Hepatocyte (in vitro differentiated cells): Measurements from ENCODE around the gene NUP62. TPM values are rescaled to one million over a fixed set of nuclear protein-coding genes. Genes with fewer than 3 reads are reported as not detected.
A peak's percentile ranks its signal among the peaks of the same experiment; 100 is the strongest.
"Not testable (repeated sequence)": the region's sequence is repeated elsewhere in the genome, so short reads cannot be mapped to it uniquely, and the experiment has no call there.

Experiments
- DNase-seq: peaks from one replicate; pipeline ENCODE4 v3.0.0-alpha.2; 2016; ENCODE audit warnings: low spot score
- H2AFZ ChIP-seq: fragments of 200-600 bp; sonication (generic); 2 replicates; pipeline ENCODE4 v1.6.0; 2016; ENCODE audit warnings: antibody characterized with exemption, mild to moderate bottlenecking
- H3K27ac ChIP-seq: fragments of 200-600 bp; sonication (generic); 2 replicates; pipeline ENCODE4 v1.5.1; 2016; ENCODE audit warnings: mild to moderate bottlenecking
- H3K27me3 ChIP-seq: fragments of 200-600 bp; sonication (generic); 2 replicates; pipeline ENCODE4 v1.6.1; 2016
- H3K36me3 ChIP-seq: fragments of 200-600 bp; sonication (generic); replicated peaks from 2 replicates; pipeline ENCODE4 v1.5.1; 2016; ENCODE audit warnings: low read depth; ENCODE audit not compliant: insufficient read depth
- H3K4me1 ChIP-seq: fragments of 200-600 bp; sonication (generic); 2 replicates; pipeline ENCODE4 v1.5.1; 2016; ENCODE audit warnings: mild to moderate bottlenecking, moderate library complexity; ENCODE audit not compliant: insufficient read depth
- H3K4me2 ChIP-seq: fragments of 200-600 bp; sonication (generic); 2 replicates; pipeline ENCODE4 v1.6.0; 2016
- H3K4me3 ChIP-seq: fragments of 200-600 bp; sonication (generic); 2 replicates; pipeline ENCODE4 v1.5.1; 2016; ENCODE audit warnings: mild to moderate bottlenecking
- H3K79me2 ChIP-seq: fragments of 200-600 bp; sonication (generic); 2 replicates; pipeline ENCODE4 v1.6.0; 2017; ENCODE audit warnings: mild to moderate bottlenecking
- H3K9me2 ChIP-seq: fragments of 200-600 bp; sonication (generic); replicated peaks from 2 replicates; pipeline ENCODE4 v1.6.0; 2017; ENCODE audit warnings: mild to moderate bottlenecking; ENCODE audit not compliant: insufficient read depth
- H3K9me3 ChIP-seq: fragments of 200-600 bp; sonication (generic); 2 replicates; pipeline ENCODE4 v1.5.1; 2016; ENCODE audit warnings: low read depth, mild to moderate bottlenecking
- H4K20me1 ChIP-seq: fragments of 200-600 bp; sonication (generic); 2 replicates; pipeline ENCODE4 v1.6.0; 2016; ENCODE audit warnings: mild to moderate bottlenecking; ENCODE audit not compliant: insufficient read depth, poor library complexity, severe bottlenecking
- CTCF ChIP-seq: fragments of 200-600 bp; sonication (generic); IDR thresholded peaks from 2 replicates; pipeline ENCODE4 v1.5.1; 2016; ENCODE audit warnings: antibody characterized with exemption, mild to moderate bottlenecking; ENCODE audit not compliant: poor library complexity
- EZH2 ChIP-seq: fragments of 200-600 bp; sonication (generic); IDR thresholded peaks from 2 replicates; pipeline ENCODE4 v1.6.1; 2016; ENCODE audit warnings: antibody characterized with exemption, mild to moderate bottlenecking, borderline replicate concordance
- EZH2phosphoT487 ChIP-seq: fragments of 200-600 bp; sonication (generic); IDR thresholded peaks from one replicate; pipeline ENCODE4 v1.6.1; 2018; ENCODE audit warnings: antibody characterized with exemption, mild to moderate bottlenecking, low read depth, moderate library complexity; ENCODE audit not compliant: unreplicated experiment, severe bottlenecking
- WGBS: methylation state at CpG from one replicate; pipeline ENCODE4 v1.1.6; 2016; ENCODE audit warnings: low lambda C conversion rate; ENCODE audit errors: missing lambda C conversion rate; 5-methylcytosine and 5-hydroxymethylcytosine counted together
- polyA plus RNA-seq: library from polyadenylated mRNA; unstranded; fragments of >200 nt; fragmentation: Nextera tagmentation; extraction: Ambion mirVana; gene quantifications from 2 replicates; pipeline ENCODE4 v1.2.1, GENCODE V29; 2016
- total RNA-seq: library from RNA; depleted of rRNA; stranded (reverse); fragments of >200 nt; gene quantifications from 2 replicates; pipeline ENCODE4 v1.2.3, GENCODE V29; 2014

The NUP62 gene
- total and polyA plus RNA-seq, 2 experiments from 2014 or later: 33.5 to 33.8 TPM

- DNase-seq: no peak
- TF ChIP-seq CTCF (no peak), EZH2phosphoT487 (no peak), EZH2 (no peak)
- Histone ChIP-seq H4K20me1 (no peaks in the 10 kb centered on the region), H3K4me1 (no peaks in the 10 kb centered on the region), H3K79me2 (no peaks in the 10 kb centered on the region), H3K27me3 (no peaks in the 10 kb centered on the region), H3K4me3 (no peak overlapping the region), H3K9me2 (no peaks in the 10 kb centered on the region), H3K9me3 (no peaks in the 10 kb centered on the region), H2AFZ (no peak overlapping the region), H3K27ac (no peak overlapping the region), H3K36me3 (no peaks in the 10 kb centered on the region), H3K4me2 (no peak overlapping the region)
- WGBS: 83% methylated on average over 12 of the region's 12 CpGs
Measured at GRCh38 chr19:49971991-49972411, 42.7 kb upstream of the NUP62 start.

- not testable (repeated sequence) for H3K9me2 ChIP-seq, H3K27me3 ChIP-seq, H3K4me1 ChIP-seq, H3K27ac ChIP-seq, H3K36me3 ChIP-seq, DNase-seq, H3K4me3 ChIP-seq, H4K20me1 ChIP-seq, H3K79me2 ChIP-seq, H2AFZ ChIP-seq, H3K9me3 ChIP-seq, H3K4me2 ChIP-seq
- 78% methylated on average over 4 of the region's 9 CpGs for WGBS
Measured at GRCh38 chr19:49969355-49969754, 40.1 kb upstream of the NUP62 start.

GRCh38 chr19:49968279-49968922 lies 39.1 kb upstream of the NUP62 start:
- no peak for DNase-seq
- Histone ChIP-seq H3K4me3 (no peak overlapping the region), H3K4me2 (no peak overlapping the region), H3K9me3 (no peaks in the 10 kb centered on the region), H3K27ac (no peak overlapping the region), H3K9me2 (no peaks in the 10 kb centered on the region), H4K20me1 (no peaks in the 10 kb centered on the region), H3K4me1 (no peaks in the 10 kb centered on the region), H2AFZ (no peak overlapping the region), H3K79me2 (no peaks in the 10 kb centered on the region), H3K36me3 (no peaks in the 10 kb centered on the region), H3K27me3 (no peaks in the 10 kb centered on the region)
- TF ChIP-seq CTCF (no peak), EZH2phosphoT487 (no peak), EZH2 (no peak)
- WGBS: 87% methylated on average over 5 of the region's 5 CpGs

- WGBS: 93% methylated on average over 6 of the region's 10 CpGs
- not testable (repeated sequence) for DNase-seq
Measured at GRCh38 chr19:49960980-49961379, 31.7 kb upstream of the NUP62 start, which contains the start of gene SIGLEC11. SIGLEC11 (minus strand) TSS chr19:49961172; CDS start chr19:49961081, 91 bp downstream.

GRCh38 chr19:49959892-49960291 lies 30.6 kb upstream of the NUP62 start:
- H4K20me1 ChIP-seq, H3K9me3 ChIP-seq, H3K4me1 ChIP-seq, H3K27ac ChIP-seq, H3K79me2 ChIP-seq, H2AFZ ChIP-seq, H3K36me3 ChIP-seq, H3K9me2 ChIP-seq, H3K4me2 ChIP-seq, H3K27me3 ChIP-seq, H3K4me3 ChIP-seq, DNase-seq: not testable (repeated sequence)
- WGBS: no CpG with 5 or more reads among the region's 12 CpGs

More at GRCh38 chr19:49960980-49961379, 31.7 kb upstream of the NUP62 start, which contains the start of gene SIGLEC11:
- not testable (repeated sequence) for H3K9me2 ChIP-seq, H3K4me2 ChIP-seq, H3K9me3 ChIP-seq, H3K27me3 ChIP-seq, H2AFZ ChIP-seq, H4K20me1 ChIP-seq, H3K79me2 ChIP-seq, H3K36me3 ChIP-seq, H3K4me3 ChIP-seq, H3K4me1 ChIP-seq, H3K27ac ChIP-seq

GRCh38 chr19:49958596-49958995 lies 29.3 kb upstream of the NUP62 start:
- Histone ChIP-seq H3K27ac (peak overlapping the region; percentile 62), H3K4me1 (peaks cover 17% of the 10 kb centered on the region), H3K4me2 (peak overlapping the region; percentile 42)
- H4K20me1 ChIP-seq, H3K9me3 ChIP-seq, H3K27me3 ChIP-seq, H2AFZ ChIP-seq, DNase-seq, H3K4me3 ChIP-seq, H3K9me2 ChIP-seq, H3K36me3 ChIP-seq, H3K79me2 ChIP-seq: not testable (repeated sequence)
- 86% methylated on average over 13 of the region's 13 CpGs for WGBS

GRCh38 chr19:49958144-49958543 lies 28.8 kb upstream of the NUP62 start:
- WGBS: 73% methylated on average over 9 of the region's 9 CpGs
- not testable (repeated sequence) for DNase-seq, H4K20me1 ChIP-seq, H2AFZ ChIP-seq, H3K36me3 ChIP-seq, H3K9me3 ChIP-seq, H3K4me3 ChIP-seq, H3K27me3 ChIP-seq, H3K9me2 ChIP-seq, H3K79me2 ChIP-seq
- Histone ChIP-seq H3K4me2 (peak overlapping the region; percentile 42), H3K4me1 (peaks cover 22% of the 10 kb centered on the region), H3K27ac (peak overlapping the region; percentile 62)
